ENCODE results near the gene KSR2. TPM values are rescaled to one million over a fixed set of nuclear protein-coding genes. Genes with fewer than 3 reads are reported as not detected.

The KSR2 gene
- total RNA-seq, 1 donor from 2014 or later = 0.26 TPM

- DNase-seq (ENCODE audit: low read depth in 2 of 2) = no peak
These were observed 386.5 kb downstream of the KSR2 start for GRCh38 chr12:117582135-117582784.

GRCh38 chr12:117580718-117581062 is 388.1 kb downstream of the KSR2 start:
- DNase-seq (ENCODE audit: low read depth in 2 of 2) = peak in 1 of 2 donors; percentile 12

GRCh38 chr12:117580015-117580717 is 388.6 kb downstream of the KSR2 start:
- DNase-seq (ENCODE audit: low read depth in 2 of 2) = no peak

GRCh38 chr12:117577122-117577657 is 391.6 kb downstream of the KSR2 start:
- no peak for DNase-seq (ENCODE audit: low read depth in 2 of 2)

GRCh38 chr12:117576053-117576452 is 392.7 kb downstream of the KSR2 start:
- no peak for DNase-seq (ENCODE audit: low read depth in 2 of 2)

- DNase-seq (ENCODE audit: low read depth in 2 of 2) = no peak
These were observed 394.1 kb downstream of the KSR2 start for GRCh38 chr12:117574655-117575054.

GRCh38 chr12:117572755-117573154 is 396.0 kb downstream of the KSR2 start:
- DNase-seq (ENCODE audit: low read depth in 2 of 2) = no peak

- DNase-seq (ENCODE audit: low read depth in 2 of 2) = peak in 1 of 2 donors; percentile 16
These were observed 397.5 kb downstream of the KSR2 start for GRCh38 chr12:117571321-117571720.

GRCh38 chr12:117570608-117571007 is 398.2 kb downstream of the KSR2 start:
- no peak for DNase-seq (ENCODE audit: low read depth in 2 of 2)

- DNase-seq (ENCODE audit: low read depth in 2 of 2) = no peak
These were observed 401.1 kb downstream of the KSR2 start for GRCh38 chr12:117567644-117568216.

GRCh38 chr12:117564881-117565280 is 403.9 kb downstream of the KSR2 start:
- DNase-seq (ENCODE audit: low read depth in 2 of 2) = no peak

- DNase-seq (ENCODE audit: low read depth in 2 of 2) = no peak
These were observed 405.1 kb downstream of the KSR2 start for GRCh38 chr12:117563706-117564105.

GRCh38 chr12:117563007-117563406 is 405.8 kb downstream of the KSR2 start:
- no peak for DNase-seq (ENCODE audit: low read depth in 2 of 2)

GRCh38 chr12:117561990-117562389 is 406.8 kb downstream of the KSR2 start:
- DNase-seq (ENCODE audit: low read depth in 2 of 2) = no peak

- no peak for DNase-seq (ENCODE audit: low read depth in 2 of 2)
These were observed 408.8 kb downstream of the KSR2 start for GRCh38 chr12:117559978-117560377.

- no peak for DNase-seq (ENCODE audit: low read depth in 2 of 2)
These were observed 412.9 kb downstream of the KSR2 start for GRCh38 chr12:117555889-117556288.

- DNase-seq (ENCODE audit: low read depth in 2 of 2) = peak in 1 of 2 donors; percentile 24
These were observed 415.8 kb downstream of the KSR2 start for GRCh38 chr12:117552971-117553370.

- DNase-seq (ENCODE audit: low read depth in 2 of 2) = no peak
These were observed 417.1 kb downstream of the KSR2 start for GRCh38 chr12:117551665-117552064.

GRCh38 chr12:117547209-117547608 is 421.6 kb downstream of the KSR2 start:
- no peak for DNase-seq (ENCODE audit: low read depth in 2 of 2)

GRCh38 chr12:117545216-117545615 is 423.6 kb downstream of the KSR2 start:
- DNase-seq (ENCODE audit: low read depth in 2 of 2) = no peak

GRCh38 chr12:117540011-117540410 is 428.8 kb downstream of the KSR2 start:
- no peak for DNase-seq (ENCODE audit: low read depth in 2 of 2)

- no peak for DNase-seq (ENCODE audit: low read depth in 2 of 2)
These were observed 429.9 kb downstream of the KSR2 start for GRCh38 chr12:117538926-117539325.

Data from dermis microvascular lymphatic vessel endothelial cell (primary cell).